DMS79 (cell line): ENCODE results near the gene HCRTR1.

Experiments
- DNase-seq: peaks from one replicate; lab custom pipeline; 2025; lab: John Stamatoyannopoulos, UW

Gene HCRTR1

DNA sequence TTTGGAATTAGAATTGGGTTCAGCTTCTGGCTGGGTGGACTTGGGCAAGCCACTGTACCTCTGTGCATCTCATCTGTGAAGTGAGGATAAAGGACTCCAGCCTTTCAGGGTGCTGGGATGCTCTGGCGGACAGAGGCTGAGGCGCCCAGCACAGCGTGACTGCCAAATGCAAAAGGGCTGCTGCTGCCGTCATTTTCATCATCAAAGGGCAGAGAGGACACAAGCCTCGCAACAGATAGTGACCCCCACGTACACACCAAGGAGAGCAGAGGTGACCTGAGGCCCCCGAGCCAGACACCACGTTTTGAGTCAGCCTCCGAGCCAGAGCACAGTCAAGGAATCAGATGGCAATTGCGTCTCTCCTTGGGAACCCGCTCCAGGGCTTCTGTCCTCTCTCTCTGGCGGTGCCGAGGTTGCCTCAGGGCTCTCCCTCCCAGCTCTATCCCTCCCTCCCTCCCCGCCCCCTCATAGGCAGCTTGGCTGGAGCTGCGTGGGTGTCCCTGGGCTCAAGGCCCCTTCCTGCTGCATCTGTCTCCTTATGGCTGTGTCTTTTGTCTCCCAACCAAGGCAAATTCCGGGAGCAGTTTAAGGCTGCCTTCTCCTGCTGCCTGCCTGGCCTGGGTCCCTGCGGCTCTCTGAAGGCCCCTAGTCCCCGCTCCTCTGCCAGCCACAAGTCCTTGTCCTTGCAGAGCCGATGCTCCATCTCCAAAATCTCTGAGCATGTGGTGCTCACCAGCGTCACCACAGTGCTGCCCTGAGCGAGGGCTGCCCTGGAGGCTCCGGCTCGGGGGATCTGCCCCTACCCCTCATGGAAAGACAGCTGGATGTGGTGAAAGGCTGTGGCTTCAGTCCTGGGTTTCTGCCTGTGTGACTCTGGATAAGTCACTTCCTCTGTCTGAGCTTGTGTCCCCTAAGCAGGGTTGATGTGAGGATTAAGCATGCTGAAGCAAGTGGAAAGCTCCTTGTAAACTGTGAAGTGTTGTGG lies 9.0 kb downstream of the HCRTR1 start:
- DNase-seq: no peak

DNA sequence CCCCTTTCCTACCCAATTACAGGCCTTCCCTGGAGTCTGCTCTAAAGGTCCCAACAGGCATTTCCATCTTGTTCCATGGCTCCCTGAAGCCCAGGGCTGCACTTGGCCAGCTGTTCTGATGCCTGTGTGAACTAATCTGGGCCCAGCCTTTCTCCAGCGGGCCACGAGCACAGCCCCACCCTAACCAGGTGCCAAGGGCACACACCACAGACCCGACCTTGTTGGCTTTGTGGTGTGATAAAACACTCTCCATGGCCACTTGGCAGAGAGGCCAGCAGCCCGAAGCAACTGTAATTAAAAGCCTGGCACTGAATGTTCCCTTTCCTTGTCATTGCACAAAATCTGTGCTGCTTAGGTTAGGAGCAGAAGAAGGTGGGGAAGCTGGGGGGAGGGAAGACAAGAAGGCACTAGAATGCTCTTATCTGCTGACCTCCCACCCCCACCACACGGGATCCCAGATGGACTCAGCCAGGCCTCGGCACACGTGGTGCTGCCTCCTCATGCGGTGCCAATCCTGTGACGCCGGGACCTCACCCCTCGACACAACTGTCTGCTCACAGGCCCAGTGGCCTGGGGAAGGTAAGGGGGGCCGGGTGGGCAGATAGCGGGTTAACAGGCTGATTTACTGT lies 9.9 kb downstream of the HCRTR1 start:
- peak; percentile 69 for DNase-seq

DNA sequence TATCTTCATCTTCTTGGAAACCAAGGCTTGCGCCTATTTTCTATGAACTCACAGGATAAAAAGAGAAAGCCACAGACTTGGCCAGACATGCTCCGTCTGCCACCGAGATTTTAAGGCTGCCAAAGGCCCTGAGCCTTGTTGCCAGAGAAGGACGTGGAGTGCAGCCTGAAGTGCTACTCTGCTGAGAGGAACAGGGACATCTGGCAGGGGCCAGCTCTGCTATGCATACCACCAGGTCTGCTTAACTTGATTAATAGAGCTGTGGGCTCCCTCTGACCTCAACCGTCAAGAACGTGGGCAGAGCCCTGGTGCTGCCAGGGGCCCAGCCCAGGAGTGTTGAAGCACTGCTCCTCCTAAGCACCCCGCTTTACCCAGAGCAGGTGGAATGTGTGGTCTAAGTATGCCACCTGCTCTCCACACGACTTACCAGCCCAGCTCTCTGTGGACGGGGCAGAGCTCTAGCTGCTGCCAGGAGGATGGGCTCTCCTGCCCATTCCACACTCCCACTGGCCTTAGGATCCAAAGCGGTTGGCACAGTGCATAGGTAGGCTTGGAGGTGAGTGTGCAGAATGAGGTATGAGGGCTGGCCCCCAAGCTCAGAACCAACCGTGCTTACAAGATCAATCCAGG lies 10.6 kb downstream of the HCRTR1 start:
- peak; percentile 98 for DNase-seq

DNA sequence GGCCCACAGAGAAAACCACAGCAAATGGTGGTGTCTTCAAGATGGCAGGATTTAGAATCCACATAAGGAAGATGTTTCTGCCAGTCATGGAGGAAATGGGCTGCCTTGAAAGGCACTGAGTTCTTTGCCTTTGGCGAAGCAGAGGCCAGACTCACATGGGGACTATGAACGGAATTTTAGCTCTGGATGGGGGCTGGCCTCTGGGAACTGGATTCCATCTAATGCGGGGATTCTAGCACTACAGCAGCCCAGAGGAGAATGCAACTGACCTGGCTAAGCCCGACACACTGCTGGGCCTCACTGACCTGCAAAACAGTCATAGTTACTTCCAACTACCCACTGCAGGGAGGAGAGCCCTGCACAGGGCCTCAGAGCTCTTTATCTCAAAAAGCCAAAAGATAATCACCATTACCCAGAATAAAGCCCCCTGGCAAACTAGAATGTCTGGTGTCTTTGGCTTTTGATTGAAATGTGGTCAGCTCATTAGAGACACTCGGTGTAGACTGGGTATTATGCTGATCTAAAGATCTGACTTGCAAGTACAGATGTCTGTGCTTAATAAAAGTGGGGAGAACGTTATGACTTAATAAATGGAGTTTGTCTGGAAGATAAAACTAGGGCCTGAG lies 11.6 kb downstream of the HCRTR1 start:
- DNase-seq: no peak

DNA sequence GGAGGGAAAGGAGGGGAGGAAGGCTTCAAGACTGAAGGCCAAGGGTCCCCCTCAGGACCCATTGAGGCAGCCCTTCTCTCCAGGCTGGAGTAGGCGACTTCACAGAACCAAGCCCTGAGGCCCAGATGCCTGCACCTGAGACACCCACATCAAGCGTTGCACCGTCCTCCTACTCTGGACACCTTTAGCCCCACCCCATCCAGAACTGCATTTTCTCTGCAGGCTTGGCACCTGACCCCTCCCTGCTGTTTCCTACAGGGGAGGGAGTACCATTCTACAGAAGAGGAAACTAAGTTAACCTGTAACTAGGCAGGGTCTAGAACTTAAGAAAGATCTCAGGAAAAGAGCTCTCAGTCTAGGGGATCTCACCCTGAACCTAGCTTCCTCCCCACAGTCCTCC lies 15.2 kb downstream of the HCRTR1 start:
- DNase-seq: no peak

DNA sequence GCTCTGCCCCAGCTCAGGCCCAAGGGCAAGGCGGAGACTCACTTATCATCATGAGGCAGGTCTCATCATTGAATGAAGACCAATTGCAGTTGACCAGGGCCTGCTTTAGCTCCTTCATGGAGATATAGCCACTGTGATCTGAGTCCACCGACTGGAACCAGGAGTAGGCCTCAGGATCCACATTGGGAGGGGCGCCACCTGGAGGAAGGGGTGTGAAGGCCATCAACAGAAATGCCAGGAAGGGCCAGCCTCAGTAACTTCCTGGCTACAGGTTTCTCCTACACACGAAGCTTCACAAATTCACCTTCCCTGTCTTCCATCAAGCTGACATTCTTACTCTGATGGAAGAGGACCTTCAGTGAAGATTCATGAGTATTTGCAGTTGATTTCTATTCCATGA lies 15.6 kb downstream of the HCRTR1 start:
- DNase-seq: no peak

DNA sequence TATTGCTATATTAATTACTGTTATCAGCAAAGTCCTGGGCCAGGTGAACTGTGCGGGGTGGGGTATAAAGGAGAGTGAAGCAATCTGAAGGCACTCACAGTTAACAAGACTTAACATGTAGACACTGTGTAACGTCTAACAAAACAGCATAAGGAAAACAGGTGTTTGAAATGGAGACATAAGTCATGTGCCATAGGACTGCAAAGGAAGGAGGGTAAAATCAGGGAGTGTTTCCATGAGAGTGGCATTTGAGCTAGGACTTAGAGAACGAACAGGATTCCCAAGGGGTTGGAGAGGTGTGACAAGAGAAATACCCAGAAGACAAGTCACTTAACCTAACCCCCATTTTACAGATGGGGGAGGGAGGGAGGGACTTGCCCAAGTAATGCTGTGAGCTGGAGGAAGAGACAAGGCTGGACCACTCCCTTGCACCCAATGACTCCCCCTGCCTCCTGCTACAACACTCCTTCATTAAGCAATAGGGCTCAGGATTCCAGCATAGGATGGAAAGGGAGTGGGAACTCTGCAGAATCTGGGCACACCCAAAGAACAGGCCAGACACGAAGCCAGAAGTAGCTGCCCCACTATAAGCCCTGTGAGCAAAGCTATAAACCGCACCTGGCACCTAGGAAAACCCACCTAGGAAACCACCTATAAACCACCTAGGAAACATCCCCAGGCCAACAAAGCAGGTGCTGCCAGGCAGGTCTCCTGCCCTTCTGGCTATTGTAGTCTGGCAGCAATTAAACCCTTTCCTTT lies 20.6 kb downstream of the HCRTR1 start:
- DNase-seq: no peak

DNA sequence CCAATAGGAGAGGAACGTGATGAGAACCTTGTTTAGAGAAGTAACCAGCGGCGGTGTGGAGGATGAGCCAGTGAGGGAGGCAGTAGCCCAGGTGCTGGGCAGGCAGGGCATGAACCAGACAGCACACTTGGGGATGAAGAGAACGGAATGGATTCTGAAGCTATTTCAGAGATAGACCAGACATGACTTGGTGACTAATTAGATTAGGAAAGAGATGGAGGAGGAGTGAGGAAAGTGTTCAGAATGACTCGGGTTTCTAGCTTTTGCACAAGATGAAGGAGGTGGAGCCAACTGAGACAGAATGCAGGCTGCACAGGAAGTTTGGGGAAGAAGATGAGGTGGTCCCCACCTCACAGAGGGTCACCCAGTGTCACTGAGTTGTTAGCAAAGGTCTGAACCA lies 22.1 kb downstream of the HCRTR1 start:
- no peak for DNase-seq

DNA sequence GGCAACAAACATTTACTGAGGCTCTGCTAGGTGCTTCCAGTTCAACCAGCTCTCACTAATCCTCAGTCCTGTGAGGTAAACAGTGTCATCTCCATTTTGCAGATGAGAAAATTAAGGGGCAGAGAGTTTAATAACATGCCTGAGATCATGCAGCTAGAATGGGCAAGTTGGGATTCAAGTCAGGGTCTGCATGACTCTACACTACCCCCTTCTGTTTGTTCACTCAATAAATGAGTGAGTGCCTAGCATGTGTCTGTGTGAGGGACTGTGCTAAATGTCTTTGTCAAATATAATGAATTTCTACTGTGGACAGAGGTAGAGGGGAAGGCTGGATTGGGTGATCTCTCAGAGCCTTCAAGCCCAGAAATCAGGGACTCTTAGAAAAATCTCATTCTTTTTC lies 22.7 kb downstream of the HCRTR1 start:
- no peak for DNase-seq

DNA sequence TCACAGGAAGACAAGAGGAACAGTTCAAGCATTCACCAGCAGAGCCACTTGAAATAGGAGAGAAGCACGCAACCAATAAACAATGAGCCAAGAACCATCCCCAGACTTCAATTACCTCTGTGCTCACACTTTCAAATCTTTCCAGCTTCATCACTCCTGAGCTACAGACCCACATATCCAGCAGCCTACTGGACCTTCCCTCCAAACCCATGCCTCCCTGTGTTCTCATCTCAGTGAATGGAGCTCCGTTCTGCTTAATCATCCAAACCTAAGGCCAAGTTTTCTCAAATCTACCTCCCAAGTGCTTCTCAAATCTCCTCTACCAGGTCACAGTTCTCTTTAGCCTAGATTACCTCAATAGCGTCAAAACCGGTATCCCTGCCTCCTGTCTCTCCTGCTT lies 23.5 kb downstream of the HCRTR1 start:
- peak; percentile 40 for DNase-seq

DNA sequence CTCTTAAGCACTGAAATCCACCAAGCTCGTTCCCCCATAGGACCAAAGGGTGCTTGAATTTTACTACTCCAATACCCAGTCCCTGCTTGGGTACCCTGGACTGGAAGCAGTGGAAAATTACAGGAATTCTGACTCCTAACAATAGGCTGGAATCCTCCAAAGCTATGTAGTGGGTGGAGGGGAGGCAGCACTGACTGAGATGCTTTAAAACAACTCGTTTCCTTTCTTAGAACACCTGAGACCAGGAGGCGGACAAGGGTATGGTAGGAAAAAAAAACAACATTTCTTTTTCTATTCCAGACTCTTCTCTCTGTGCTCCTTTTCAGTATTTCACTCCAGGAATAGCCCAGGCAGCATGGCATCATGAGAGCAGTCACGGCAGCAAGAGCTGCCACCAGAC lies 24.9 kb downstream of the HCRTR1 start:
- DNase-seq: no peak

DNA sequence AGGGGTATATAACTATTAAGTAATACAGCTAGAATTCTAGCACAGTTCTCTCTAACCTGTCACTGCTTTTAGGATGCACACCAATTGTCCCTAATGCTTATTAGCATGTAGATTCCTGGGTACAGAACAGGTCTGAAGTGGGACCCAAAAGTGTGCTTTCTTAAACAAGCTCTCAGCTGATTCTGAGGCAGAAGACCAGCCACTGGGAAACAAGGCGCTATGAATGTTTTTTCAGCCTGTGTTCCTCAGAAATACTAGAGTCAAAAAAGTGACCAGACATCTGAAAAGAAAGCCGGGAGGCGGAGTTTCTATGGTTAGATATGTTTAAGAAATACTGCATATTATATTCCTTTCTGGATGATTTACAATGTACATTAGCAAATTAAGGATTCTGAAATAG lies 25.4 kb downstream of the HCRTR1 start:
- no peak for DNase-seq

DNA sequence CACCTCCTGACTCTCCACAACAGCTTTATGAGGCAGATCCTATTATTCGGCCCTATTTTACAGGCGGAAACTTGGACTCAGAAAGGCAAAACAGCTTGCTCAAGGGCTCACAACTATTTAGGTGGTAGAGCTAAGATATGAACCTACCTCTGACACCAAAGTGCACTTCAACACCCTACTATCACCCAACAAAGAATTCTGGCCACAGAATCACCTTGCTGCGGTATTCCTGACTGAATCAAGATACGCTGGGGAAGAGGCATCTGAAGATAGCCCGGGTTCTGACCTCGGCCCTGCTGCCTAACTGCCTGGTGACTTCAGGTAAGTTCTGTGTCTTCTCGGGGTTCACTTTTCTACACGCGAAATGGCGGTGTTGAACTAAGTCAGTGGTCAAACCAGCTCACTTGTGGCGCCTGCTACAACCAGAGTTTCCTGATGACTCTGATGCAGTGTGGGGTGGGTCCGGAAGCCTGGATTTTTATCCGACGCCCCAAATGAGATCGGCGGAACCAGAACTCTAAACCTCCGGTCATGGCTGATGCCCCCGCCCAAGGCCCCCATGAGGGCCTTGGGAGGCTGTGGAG lies 26.6 kb downstream of the HCRTR1 start:
- no peak for DNase-seq

DNA sequence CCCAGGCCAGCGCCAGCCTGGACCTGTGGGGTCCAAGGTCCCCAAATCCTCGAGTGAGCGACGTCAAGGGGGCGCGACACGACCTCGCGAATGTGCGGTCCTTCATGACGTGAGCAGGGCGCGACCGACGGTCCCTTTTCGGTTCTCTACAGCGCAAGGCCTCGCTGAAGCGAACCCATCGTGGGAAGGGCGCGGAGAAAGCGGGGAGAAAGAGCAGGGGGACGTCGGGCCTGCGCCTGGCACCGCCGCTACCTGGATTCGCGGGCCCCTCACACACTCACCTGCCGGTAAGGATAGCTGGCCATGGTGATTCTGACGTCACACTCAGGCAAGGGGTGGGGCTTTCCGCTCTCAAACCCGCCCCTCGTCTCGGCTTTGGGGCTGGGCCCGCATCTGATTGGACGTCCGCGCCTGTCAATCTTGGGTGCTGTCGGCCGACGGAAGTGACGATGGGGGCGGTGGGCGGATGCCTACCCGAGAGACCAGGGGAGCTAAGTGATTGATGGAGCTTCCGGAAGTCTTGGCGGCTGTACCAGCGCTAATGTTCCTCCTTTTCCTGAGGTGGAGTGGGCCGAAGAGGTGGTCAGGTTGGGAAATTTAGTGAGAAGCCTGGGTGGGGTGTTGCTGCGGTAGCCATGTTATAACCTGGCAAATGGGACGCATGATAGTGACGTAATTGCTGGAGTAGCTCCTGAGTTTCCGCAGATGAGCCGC lies 27.2 kb downstream of the HCRTR1 start, which contains the start of gene PEF1:
Gene PEF1, minus strand, starts transcription at position 317 of the 714 bp plus-strand sequence. Its CDS starts 12 bp downstream, at position 305.
- DNase-seq: peak; percentile 99

DNA sequence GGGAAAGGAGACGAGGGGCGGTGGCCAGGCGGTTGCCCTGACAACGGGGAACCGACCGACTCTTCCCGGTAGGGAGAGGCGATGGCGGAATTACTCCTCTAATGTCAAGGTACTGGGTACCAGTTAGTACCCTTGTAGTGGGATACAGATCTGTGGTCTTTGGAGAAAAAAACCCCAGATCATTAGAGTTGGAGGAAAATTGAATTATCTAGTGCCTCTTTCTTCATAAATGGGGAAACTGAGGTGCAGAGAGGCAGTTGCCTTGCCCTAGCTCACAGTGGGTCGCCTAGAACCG lies 27.7 kb downstream of the HCRTR1 start:
- no peak for DNase-seq

DNA sequence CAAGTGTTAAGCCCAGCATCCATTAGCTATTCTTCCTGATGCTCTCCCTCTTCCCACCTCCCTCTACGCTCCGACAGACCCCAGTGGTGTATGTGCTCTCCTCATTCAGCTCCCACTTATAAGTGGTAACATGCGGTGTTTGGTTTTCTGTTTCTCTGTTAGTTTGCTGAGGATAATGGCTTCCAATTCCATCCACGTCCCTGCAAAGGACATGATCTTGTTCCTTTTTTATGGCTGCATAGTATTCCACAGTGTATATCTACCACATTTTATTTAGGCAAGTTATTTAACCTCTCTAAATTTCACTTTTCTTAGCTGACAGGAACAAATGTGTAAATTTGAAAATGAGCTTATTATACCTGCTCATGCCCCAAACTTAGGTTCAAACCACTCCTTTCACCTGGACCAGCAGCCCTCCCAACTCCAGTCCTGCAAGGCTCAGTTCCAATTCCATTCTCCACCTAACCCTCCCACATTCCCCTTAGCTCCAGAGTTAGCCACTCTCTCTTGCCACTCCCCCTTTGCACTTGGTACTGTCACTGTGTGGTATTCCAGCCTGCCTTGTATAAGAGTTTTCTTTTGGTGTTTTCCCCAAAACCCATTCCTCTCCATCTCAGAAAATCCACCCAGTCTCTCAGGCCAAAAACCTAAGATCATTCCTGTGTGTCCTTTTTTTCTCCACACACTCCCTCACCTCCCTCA lies 28.9 kb downstream of the HCRTR1 start:
- DNase-seq: no peak

DNA sequence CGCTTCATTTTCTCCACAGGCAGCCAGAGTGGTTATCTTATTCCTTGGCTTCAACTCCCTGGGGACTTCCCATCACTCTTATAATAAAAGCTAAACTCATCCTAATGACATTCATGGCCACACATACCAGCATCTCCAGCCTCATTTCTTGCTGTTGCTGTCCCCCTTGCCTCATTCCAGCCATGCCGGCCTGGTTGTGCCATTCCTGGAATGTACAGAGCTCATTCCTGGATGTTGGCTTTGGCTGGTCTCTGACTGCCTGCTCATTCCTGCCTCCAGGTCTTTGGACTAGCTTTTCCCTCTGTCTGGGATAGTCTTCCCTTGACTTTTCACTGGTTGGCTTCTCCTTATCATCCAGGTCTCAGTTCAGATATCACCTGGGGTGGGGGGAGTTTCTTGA lies 29.6 kb downstream of the HCRTR1 start:
- DNase-seq: no peak

DNA sequence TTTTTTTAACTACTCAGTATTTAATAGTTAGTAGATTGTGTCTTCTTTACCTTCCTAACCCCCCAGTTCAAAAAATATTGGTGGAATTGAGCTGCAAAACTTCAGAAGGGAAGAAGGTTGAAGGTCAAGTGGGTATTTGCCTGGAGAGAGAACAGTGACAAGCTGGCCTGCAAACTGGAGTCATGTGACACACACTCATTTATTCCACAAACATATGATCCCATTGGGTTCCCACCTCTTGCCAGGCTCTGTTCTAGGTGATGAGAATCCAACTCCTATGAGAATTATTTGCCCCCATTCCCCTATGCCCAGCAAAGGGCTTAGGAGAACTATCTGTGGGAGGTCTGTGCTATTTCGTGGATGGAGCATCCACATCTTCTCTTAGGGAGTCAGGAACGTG lies 30.7 kb downstream of the HCRTR1 start:
- DNase-seq: no peak

DNA sequence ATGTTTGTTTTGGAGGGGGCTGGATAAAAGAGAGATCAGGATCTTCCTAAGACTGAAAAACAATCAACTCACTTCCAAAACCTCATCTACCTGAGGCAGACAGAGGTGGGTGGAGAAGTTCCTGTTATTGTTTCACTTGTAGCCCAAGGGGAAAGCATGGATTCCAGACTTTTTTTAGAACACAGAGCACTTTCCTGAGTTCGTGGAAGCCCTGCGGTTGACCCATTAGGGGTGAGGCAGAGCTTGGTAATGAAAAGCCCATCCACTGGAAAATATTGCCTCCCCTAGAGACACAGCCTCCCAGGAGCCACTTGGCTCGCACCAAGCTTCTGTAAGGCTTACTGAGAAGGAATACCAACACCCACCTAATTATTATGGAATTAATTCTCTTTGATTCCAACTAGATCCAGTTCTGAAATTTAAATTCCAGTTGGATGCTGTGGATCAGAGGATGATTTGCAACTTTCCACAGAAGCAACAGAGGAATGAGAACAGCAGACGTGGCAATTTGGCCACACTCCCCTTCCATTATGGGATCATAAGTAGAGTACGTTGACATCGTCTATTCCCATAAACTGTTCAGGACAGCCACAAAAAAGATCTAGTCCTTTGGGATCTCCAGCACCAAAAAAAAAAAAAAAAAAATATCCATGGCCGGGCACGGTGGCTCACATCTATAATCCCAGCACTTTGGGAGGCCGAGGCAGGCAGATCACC lies 31.3 kb downstream of the HCRTR1 start:
- DNase-seq: no peak
